Measurements from ENCODE around the gene RAD51. TPM values are rescaled to one million over a fixed set of nuclear protein-coding genes. Genes with fewer than 3 reads are reported as not detected.
A peak's percentile ranks its signal among the peaks of the same experiment; 100 is the strongest.

The RAD51 gene
- total RNA-seq, 4 donors from 2014 or later = 0.51 to 7.7 (median 1.3) TPM; not detected in 1

- H3K4me1 ChIP-seq = peaks cover 0 to 4% of the 10 kb centered on the region in 2 donors
- no peaks in the 10 kb centered on the region for H3K36me3 ChIP-seq
- H3K9me3 ChIP-seq = no peaks in the 10 kb centered on the region
- no peak overlapping the region for H3K4me3 ChIP-seq
- no peak for TF ChIP-seq POLR2A (IDR thresholded peaks at IDR 0.05)
- no peak for TF ChIP-seq CTCF (IDR thresholded peaks at IDR 0.05)
- no peak overlapping the region for H3K27ac ChIP-seq
- DNase-seq = no peak
- no peaks in the 10 kb centered on the region for H3K27me3 ChIP-seq
- intact Hi-C loops (cut with DNase I; ENCODE audit: low total_unique reads) = no loop called here
Measured at GRCh38 chr15:40766906-40767837, 72.2 kb downstream of the RAD51 start.

GRCh38 chr15:40767838-40768500 lies 73.0 kb downstream of the RAD51 start:
- DNase-seq = no peak
- TF ChIP-seq POLR2A (IDR thresholded peaks at IDR 0.05) = no peak

GRCh38 chr15:40768521-40769273 lies 73.7 kb downstream of the RAD51 start:
- H3K4me1 ChIP-seq = no peaks in the 10 kb centered on the region
- DNase-seq = no peak
- H3K27ac ChIP-seq = peak overlapping the region; percentile 32 to 70
- intact Hi-C loops (cut with DNase I; ENCODE audit: low total_unique reads) = no loop called here
- H3K27me3 ChIP-seq = no peaks in the 10 kb centered on the region
- TF ChIP-seq CTCF (IDR thresholded peaks at IDR 0.05) = no peak
- TF ChIP-seq POLR2A (IDR thresholded peaks at IDR 0.05) = no peak
- H3K36me3 ChIP-seq = no peaks in the 10 kb centered on the region
- no peak overlapping the region for H3K4me3 ChIP-seq
- H3K9me3 ChIP-seq = no peaks in the 10 kb centered on the region

More at GRCh38 chr15:40767838-40768500, 73.0 kb downstream of the RAD51 start:
- Histone ChIP-seq H3K4me3 (no peak overlapping the region), H3K9me3 (no peaks in the 10 kb centered on the region), H3K27ac (peak overlapping the region; percentile 32 to 37), H3K27me3 (no peaks in the 10 kb centered on the region), H3K36me3 (no peaks in the 10 kb centered on the region), H3K4me1 (peaks cover 0 to 4% of the 10 kb centered on the region in 2 donors)
- intact Hi-C loops (cut with DNase I; ENCODE audit: low total_unique reads) = no loop called here

GRCh38 chr15:40769274-40770146 lies 74.5 kb downstream of the RAD51 start, which contains the start of gene C15orf62:
C15orf62 (plus strand) TSS chr15:40769980; CDS start chr15:40770496, 516 bp downstream.
- no peaks in the 10 kb centered on the region for H3K9me3 ChIP-seq
- no peaks in the 10 kb centered on the region for H3K27me3 ChIP-seq
- H3K4me3 ChIP-seq = no peak within 1 kb of the TSS
- no peaks in the 10 kb centered on the region for H3K36me3 ChIP-seq
- peak; percentile 41 to 58 for DNase-seq
- TF ChIP-seq CTCF (IDR thresholded peaks at IDR 0.05) (no peak), POLR2A (IDR thresholded peaks at IDR 0.05) (no peak)
- intact Hi-C loops (cut with DNase I; ENCODE audit: low total_unique reads) = no loop called here
- no peaks in the 10 kb centered on the region for H3K4me1 ChIP-seq
- H3K27ac ChIP-seq = peak within 1 kb of the TSS; percentile 32 to 70
